Lower leg skin (tissue), 4 donors: ENCODE measurements around the gene TMEM144. TPM values are rescaled to one million over a fixed set of nuclear protein-coding genes. Genes with fewer than 3 reads are reported as not detected.

ENCODE experiments used
- DNase-seq, 2 donors: peaks; one replicate each; pipeline ENCODE4 v3.0.0-alpha.2; 2019; ENCODE audit warnings: low spot score in 2 of 2
- H3K4me3 ChIP-seq: fragments of 200-600 bp; sonication (generic); 2 replicates; pipeline ENCODE4 v1.5.1; 2017; ENCODE audit warnings: mild to moderate bottlenecking, low read depth; ENCODE audit not compliant: poor library complexity, severe bottlenecking
- POLR2A ChIP-seq, 2 donors: fragments of 450-650 bp; IDR thresholded peaks; one replicate each; pipeline ENCODE4 v1.6.1; 2016 to 2017; ENCODE audit warnings: antibody characterized with exemption in 2 of 2, mild to moderate bottlenecking in 1 of 2, moderate library complexity in 1 of 2
- WGBS, 2 donors: methylation state at CpG; one replicate each; pipeline ENCODE4 v1.1.5; 2018; 5-methylcytosine and 5-hydroxymethylcytosine counted together
- intact Hi-C: fragments of 100-400 bp; cut with DNase I; formaldehyde crosslinking; loops from one replicate; pipeline ENCODE4 v1.15.0; 2023; ENCODE audit warnings: low total_unique reads
- total RNA-seq, 4 donors: library from RNA; depleted of rRNA; stranded (reverse); fragments of >200 nt; gene quantifications; one replicate each; pipeline ENCODE4 v1.1.0, GENCODE V29; 2016
- TF ChIP-seq, protein P1 (sequence below), 3 donors: fragments of 450-650 bp; IDR thresholded peaks; one replicate each; pipeline ENCODE4 v1.5.1; 2016; ENCODE audit warnings: antibody characterized with exemption in 3 of 3, mild to moderate bottlenecking in 3 of 3, moderate library complexity in 2 of 3

The TMEM144 gene
- total RNA-seq, 4 donors from 2014 or later: 3.9 to 5.3 (median 4.6) TPM

DNA sequence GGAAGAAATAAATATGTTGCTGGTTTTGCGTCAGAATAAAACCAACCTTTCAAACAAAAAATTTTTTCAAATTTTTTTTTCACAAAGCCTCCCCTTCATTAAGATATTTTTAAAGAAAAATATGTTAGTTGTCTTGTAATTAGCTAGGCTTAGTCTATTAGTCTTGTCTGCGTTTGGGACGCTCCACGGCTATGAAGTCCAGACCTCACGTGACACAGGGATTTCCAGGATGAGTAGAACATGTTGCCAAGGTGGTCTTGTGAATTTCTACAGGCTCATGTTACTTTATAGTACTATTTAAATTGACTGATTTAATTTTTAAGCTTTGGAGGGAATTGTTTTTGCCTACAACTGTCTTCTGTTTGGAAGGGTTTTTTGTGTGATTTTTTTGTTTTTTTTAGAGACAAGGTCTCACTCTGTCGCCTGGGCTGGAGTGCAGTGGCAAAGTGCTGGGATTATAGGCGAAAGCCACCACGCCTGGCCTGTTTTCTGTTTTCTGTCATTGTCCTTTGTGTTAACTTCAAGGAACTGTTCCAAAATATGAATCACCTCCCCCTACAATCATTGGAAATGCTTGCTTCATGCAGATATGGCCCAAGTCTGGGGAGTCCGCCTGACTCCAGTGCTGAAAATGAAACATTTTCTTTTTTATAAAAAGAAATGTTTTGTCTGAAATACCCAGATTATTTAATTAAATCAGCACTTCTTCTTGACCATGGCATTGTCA lies 26.2 kb downstream of the TMEM144 start:
- intact Hi-C loops: no loop called here
- H3K4me3 ChIP-seq: no peak overlapping the region
- TF ChIP-seq, protein P1, sequence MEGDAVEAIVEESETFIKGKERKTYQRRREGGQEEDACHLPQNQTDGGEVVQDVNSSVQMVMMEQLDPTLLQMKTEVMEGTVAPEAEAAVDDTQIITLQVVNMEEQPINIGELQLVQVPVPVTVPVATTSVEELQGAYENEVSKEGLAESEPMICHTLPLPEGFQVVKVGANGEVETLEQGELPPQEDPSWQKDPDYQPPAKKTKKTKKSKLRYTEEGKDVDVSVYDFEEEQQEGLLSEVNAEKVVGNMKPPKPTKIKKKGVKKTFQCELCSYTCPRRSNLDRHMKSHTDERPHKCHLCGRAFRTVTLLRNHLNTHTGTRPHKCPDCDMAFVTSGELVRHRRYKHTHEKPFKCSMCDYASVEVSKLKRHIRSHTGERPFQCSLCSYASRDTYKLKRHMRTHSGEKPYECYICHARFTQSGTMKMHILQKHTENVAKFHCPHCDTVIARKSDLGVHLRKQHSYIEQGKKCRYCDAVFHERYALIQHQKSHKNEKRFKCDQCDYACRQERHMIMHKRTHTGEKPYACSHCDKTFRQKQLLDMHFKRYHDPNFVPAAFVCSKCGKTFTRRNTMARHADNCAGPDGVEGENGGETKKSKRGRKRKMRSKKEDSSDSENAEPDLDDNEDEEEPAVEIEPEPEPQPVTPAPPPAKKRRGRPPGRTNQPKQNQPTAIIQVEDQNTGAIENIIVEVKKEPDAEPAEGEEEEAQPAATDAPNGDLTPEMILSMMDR (IDR thresholded peaks at IDR 0.05): no peak
- TF ChIP-seq POLR2A (IDR thresholded peaks at IDR 0.05): no peak
- WGBS, 2 donors: 73 to 87% methylated on average over 9 of the region's 9 CpGs
- DNase-seq: no peak

- no peak overlapping the region for H3K4me3 ChIP-seq
- no peak for DNase-seq
- TF ChIP-seq, protein P1 (IDR thresholded peaks at IDR 0.05): no peak
- TF ChIP-seq POLR2A (IDR thresholded peaks at IDR 0.05): no peak
- 70 to 83% methylated on average over 1 of the region's 1 CpG for WGBS, 2 donors
- intact Hi-C loops: no loop called here
Observed at GRCh38 chr4:158238575-158238974, 28.3 kb downstream of the TMEM144 start.

GRCh38 chr4:158239196-158239595 lies 28.9 kb downstream of the TMEM144 start:
- DNase-seq: no peak
- H3K4me3 ChIP-seq: no peak overlapping the region
- intact Hi-C loops: no loop called here
- TF ChIP-seq POLR2A (IDR thresholded peaks at IDR 0.05): no peak
- TF ChIP-seq, protein P1 (IDR thresholded peaks at IDR 0.05): no peak
- WGBS, 2 donors: 85 to 90% methylated on average over 2 of the region's 2 CpGs

GRCh38 chr4:158243071-158243470 lies 32.8 kb downstream of the TMEM144 start:
- H3K4me3 ChIP-seq: no peak overlapping the region

DNA sequence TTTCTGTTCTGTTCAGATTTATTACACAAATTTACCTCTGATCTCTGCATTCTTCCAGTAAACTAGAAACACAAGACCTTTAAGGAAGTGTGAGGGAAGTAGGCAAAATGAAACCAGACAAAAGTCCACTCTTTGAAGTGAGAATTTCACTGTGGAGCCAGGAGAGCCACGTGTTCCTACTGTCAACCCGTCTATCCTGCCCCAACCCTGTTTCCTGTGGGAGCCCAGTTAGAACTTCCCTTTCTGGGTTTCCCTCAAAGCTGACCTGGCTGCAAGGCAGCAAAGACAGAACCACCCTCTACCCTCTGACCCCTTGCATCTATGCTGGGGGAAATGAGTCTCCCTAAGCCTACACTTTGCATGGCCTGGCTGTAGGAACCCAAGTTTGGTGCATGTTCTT lies 40.0 kb downstream of the TMEM144 start:
- TF ChIP-seq, protein P1 (IDR thresholded peaks at IDR 0.05): no peak
- TF ChIP-seq POLR2A (IDR thresholded peaks at IDR 0.05): no peak
- intact Hi-C loops: loop anchor here (10.0 kb wide), 1 partner anchor 56 kb away; no protein-coding TSS in a partner anchor
- no peak overlapping the region for H3K4me3 ChIP-seq
- peak in 1 of 2 donors; percentile 24 for DNase-seq
- 26 to 48% methylated on average over 2 of the region's 2 CpGs for whole genome bisulfite sequencing, 2 donors

More at GRCh38 chr4:158243071-158243470, 32.8 kb downstream of the TMEM144 start:
- DNase-seq: no peak
- TF ChIP-seq, protein P1 (IDR thresholded peaks at IDR 0.05): no peak
- no peak for TF ChIP-seq POLR2A (IDR thresholded peaks at IDR 0.05)
- intact Hi-C loops: no loop called here
